Natural killer cell (primary cell): ENCODE results near the gene MGMT. TPM values are rescaled to one million over a fixed set of nuclear protein-coding genes. Genes with fewer than 3 reads are reported as not detected.

Experiments used
- ATAC-seq, 3 donors: fragments of 150-1000 bp in 2 of 3; fragments of 200-7000 bp in 1 of 3; cut with Tn5 transposase; 1 replicate in 1 of 3; 2 replicates in 2 of 3; pipeline ENCODE4 v1.10.0; 2021; ENCODE audit warnings: mild to moderate bottlenecking in 2 of 3, moderate library complexity in 2 of 3
- DNase-seq, 2 donors: peaks; one replicate each; pipeline versions ENCODE4 v3.0.0 to v3.0.0-alpha.2; 2013 to 2021; ENCODE audit warnings: mixed read lengths in 1 of 2
- H3K27ac ChIP-seq: one replicate; pipeline ENCODE4 v1.5.1; 2013; ENCODE audit warnings: mild to moderate bottlenecking, low read length
- H3K27me3 ChIP-seq: one replicate; pipeline ENCODE4 v1.6.1; 2013; ENCODE audit warnings: low read length; ENCODE audit not compliant: control insufficient read depth, insufficient read depth
- H3K36me3 ChIP-seq: one replicate; pipeline ENCODE4 v1.6.1; 2013; ENCODE audit warnings: low read length; ENCODE audit not compliant: control insufficient read depth, insufficient read depth
- H3K4me1 ChIP-seq: one replicate; pipeline ENCODE4 v1.6.1; 2013; ENCODE audit warnings: low read length; ENCODE audit not compliant: control insufficient read depth, insufficient read depth
- H3K4me3 ChIP-seq: one replicate; pipeline ENCODE4 v1.5.1; 2013; ENCODE audit warnings: low read length
- H3K9me3 ChIP-seq: one replicate; pipeline ENCODE4 v1.6.1; 2013; ENCODE audit warnings: low read length; ENCODE audit not compliant: control insufficient read depth, insufficient read depth
- H3K27ac Mint-ChIP-seq, 2 donors: one replicate each; pipeline ENCODE4 v1.8.0; 2022; ENCODE audit warnings: mild to moderate bottlenecking in 2 of 2, mixed read lengths in 2 of 2, moderate library complexity in 1 of 2
- H3K27me3 Mint-ChIP-seq, 2 donors: one replicate each; pipeline ENCODE4 v1.8.0; 2022; ENCODE audit warnings: low read depth in 2 of 2, mixed read lengths in 2 of 2
- H3K36me3 Mint-ChIP-seq: one replicate; pipeline ENCODE4 v1.8.0; 2022; ENCODE audit warnings: mixed read lengths
- H3K4me1 Mint-ChIP-seq, 2 donors: one replicate each; pipeline ENCODE4 v1.8.0; 2022; ENCODE audit warnings: mixed read lengths in 2 of 2
- H3K4me3 Mint-ChIP-seq: one replicate; pipeline ENCODE4 v1.8.0; 2022; ENCODE audit warnings: mild to moderate bottlenecking, moderate library complexity, mixed read lengths
- H3K9me3 Mint-ChIP-seq, 2 donors: one replicate each; pipeline ENCODE4 v1.8.0; 2022; ENCODE audit warnings: mixed read lengths in 2 of 2
- whole genome bisulfite sequencing: methylation state at CpG from one replicate; pipeline ENCODE4 v1.1.7; 2013; ENCODE audit warnings: missing lambda C conversion rate; ENCODE audit not compliant: insufficient coverage; 5-methylcytosine and 5-hydroxymethylcytosine counted together
- intact Hi-C: fragments of 100-400 bp; cut with micrococcal nuclease; formaldehyde crosslinking; loops from one replicate; pipeline ENCODE4 v1.14.2; 2022
- total RNA-seq, 4 donors: library from RNA; stranded (reverse); fragments of 120-200 nt in 1 of 4; gene quantifications; one replicate each; pipeline versions ENCODE4 v1.2.3 to v1.2.4, GENCODE V29; 2013 to 2022
- TF ChIP-seq, protein P1 (sequence below): fragments of 200-600 bp; IDR thresholded peaks from one replicate; pipeline ENCODE4 v1.8.0; 2022; ENCODE audit warnings: antibody characterized with exemption

The MGMT gene
- total RNA-seq, 3 donors from 2014 or later (not counting 1 experiment from before 2014, with no cell fraction given) = 16.5 to 19.7 (median 18.8) TPM

- intact Hi-C loops = no loop called here
- H3K4me1 ChIP-seq = no peaks in the 10 kb centered on the region
- H3K4me1 Mint-ChIP-seq = peaks cover 16 to 29% of the 10 kb centered on the region in 2 donors
- ATAC-seq (no peak), DNase-seq (no peak)
- no peaks in the 10 kb centered on the region for H3K9me3 ChIP-seq
- TF ChIP-seq, protein P1, sequence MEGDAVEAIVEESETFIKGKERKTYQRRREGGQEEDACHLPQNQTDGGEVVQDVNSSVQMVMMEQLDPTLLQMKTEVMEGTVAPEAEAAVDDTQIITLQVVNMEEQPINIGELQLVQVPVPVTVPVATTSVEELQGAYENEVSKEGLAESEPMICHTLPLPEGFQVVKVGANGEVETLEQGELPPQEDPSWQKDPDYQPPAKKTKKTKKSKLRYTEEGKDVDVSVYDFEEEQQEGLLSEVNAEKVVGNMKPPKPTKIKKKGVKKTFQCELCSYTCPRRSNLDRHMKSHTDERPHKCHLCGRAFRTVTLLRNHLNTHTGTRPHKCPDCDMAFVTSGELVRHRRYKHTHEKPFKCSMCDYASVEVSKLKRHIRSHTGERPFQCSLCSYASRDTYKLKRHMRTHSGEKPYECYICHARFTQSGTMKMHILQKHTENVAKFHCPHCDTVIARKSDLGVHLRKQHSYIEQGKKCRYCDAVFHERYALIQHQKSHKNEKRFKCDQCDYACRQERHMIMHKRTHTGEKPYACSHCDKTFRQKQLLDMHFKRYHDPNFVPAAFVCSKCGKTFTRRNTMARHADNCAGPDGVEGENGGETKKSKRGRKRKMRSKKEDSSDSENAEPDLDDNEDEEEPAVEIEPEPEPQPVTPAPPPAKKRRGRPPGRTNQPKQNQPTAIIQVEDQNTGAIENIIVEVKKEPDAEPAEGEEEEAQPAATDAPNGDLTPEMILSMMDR = no peak
- H3K36me3 ChIP-seq = no peaks in the 10 kb centered on the region
- no peak overlapping the region for H3K27ac ChIP-seq
- H3K36me3 Mint-ChIP-seq = no peaks in the 10 kb centered on the region
- WGBS = 92% methylated on average over 16 of the region's 16 CpGs
- H3K27me3 Mint-ChIP-seq = no peaks in the 10 kb centered on the region
- no peak overlapping the region for H3K27ac Mint-ChIP-seq
- no peak overlapping the region for H3K4me3 ChIP-seq
- H3K9me3 Mint-ChIP-seq = no peaks in the 10 kb centered on the region
- no peaks in the 10 kb centered on the region for H3K27me3 ChIP-seq
- no peak overlapping the region for H3K4me3 Mint-ChIP-seq
Observed at GRCh38 chr10:129550076-129550475, 83.0 kb downstream of the MGMT start.

GRCh38 chr10:129550658-129551057 is 83.6 kb downstream of the MGMT start:
- TF ChIP-seq, protein P1 = no peak
- H3K27ac ChIP-seq = no peak overlapping the region
- Mint-ChIP-seq H3K36me3 (no peaks in the 10 kb centered on the region), H3K4me1 (peaks cover 12 to 26% of the 10 kb centered on the region in 2 donors), H3K27ac (no peak overlapping the region), H3K4me3 (no peak overlapping the region), H3K9me3 (no peaks in the 10 kb centered on the region), H3K27me3 (no peaks in the 10 kb centered on the region)
- DNase-seq = no peak
- ATAC-seq = no peak
- H3K4me1 ChIP-seq = no peaks in the 10 kb centered on the region
- H3K27me3 ChIP-seq = no peaks in the 10 kb centered on the region
- no peaks in the 10 kb centered on the region for H3K9me3 ChIP-seq
- H3K4me3 ChIP-seq = no peak overlapping the region
- WGBS = 95% methylated on average over 10 of the region's 10 CpGs
- intact Hi-C loops = no loop called here
- H3K36me3 ChIP-seq = no peaks in the 10 kb centered on the region

DNA sequence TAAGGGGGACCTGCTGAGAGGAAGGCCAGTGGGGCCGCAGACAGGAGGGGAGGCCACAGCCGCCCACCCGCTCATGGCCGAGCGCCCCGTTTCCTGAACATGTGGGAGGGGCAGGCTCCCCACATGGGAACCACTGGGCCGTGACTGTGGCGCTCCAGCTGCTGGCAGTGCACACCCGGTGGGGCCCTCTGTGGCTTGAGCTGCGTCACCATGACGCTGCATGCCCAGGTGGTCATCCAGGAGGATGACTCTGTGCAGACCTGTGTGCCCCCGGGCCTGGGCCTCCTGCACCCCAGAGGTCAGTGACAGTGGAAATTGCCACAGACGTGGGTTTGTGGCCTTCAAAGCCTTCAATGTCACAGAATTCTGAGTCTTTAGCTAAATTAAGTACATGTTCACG is 85.1 kb downstream of the MGMT start:
- Histone ChIP-seq H3K4me1 (no peaks in the 10 kb centered on the region), H3K27me3 (no peaks in the 10 kb centered on the region), H3K36me3 (no peaks in the 10 kb centered on the region), H3K4me3 (no peak overlapping the region), H3K27ac (no peak overlapping the region), H3K9me3 (no peaks in the 10 kb centered on the region)
- ATAC-seq = no peak
- Mint-ChIP-seq H3K36me3 (no peaks in the 10 kb centered on the region), H3K27ac (no peak overlapping the region), H3K4me1 (peaks cover 5 to 18% of the 10 kb centered on the region in 2 donors), H3K4me3 (no peak overlapping the region), H3K27me3 (no peaks in the 10 kb centered on the region), H3K9me3 (no peaks in the 10 kb centered on the region)
- WGBS = 81% methylated on average over 14 of the region's 14 CpGs
- no peak for DNase-seq
- TF ChIP-seq, protein P1 = no peak
- intact Hi-C loops = no loop called here

DNA sequence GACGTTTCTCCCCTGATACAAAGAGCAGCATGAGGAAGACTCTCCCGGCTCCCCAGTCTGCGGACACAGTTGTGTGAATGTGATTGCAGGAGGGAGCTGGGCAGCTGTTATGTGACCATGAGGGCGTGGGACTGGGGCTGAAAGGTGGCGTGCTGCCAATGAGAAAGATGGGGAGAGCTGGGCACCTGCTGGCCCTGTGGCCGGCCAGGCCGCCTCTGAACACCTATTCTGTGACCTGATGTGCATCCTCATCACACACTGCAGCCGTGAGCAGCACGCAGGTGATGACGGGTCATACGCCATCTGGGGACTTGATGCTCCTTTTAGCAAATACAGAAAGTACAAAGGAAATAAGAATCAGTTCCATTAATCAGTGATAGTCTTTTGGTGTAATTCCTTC is 86.9 kb downstream of the MGMT start:
- no peak overlapping the region for H3K27ac ChIP-seq
- H3K27me3 ChIP-seq = no peaks in the 10 kb centered on the region
- Mint-ChIP-seq H3K9me3 (no peaks in the 10 kb centered on the region), H3K27ac (no peak overlapping the region), H3K4me3 (no peak overlapping the region), H3K36me3 (no peaks in the 10 kb centered on the region), H3K27me3 (no peaks in the 10 kb centered on the region), H3K4me1 (peaks cover 12 to 23% of the 10 kb centered on the region in 2 donors)
- ATAC-seq = no peak
- TF ChIP-seq, protein P1 = no peak
- DNase-seq = no peak
- no peak overlapping the region for H3K4me3 ChIP-seq
- intact Hi-C loops = no loop called here
- H3K9me3 ChIP-seq = no peaks in the 10 kb centered on the region
- 95% methylated on average over 11 of the region's 11 CpGs for WGBS
- H3K4me1 ChIP-seq = no peaks in the 10 kb centered on the region
- no peaks in the 10 kb centered on the region for H3K36me3 ChIP-seq
